Tibial nerve (tissue), 3 donors: Measurements from ENCODE around the gene B4GALNT2.

Experiments
- POLR2A ChIP-seq, 2 donors: fragments of 450-650 bp; IDR thresholded peaks; one replicate each; pipeline ENCODE4 v1.6.1; 2017; ENCODE audit warnings: antibody characterized with exemption in 2 of 2, mild to moderate bottlenecking in 2 of 2, moderate library complexity in 2 of 2
- TF ChIP-seq, protein P1 (sequence below), 5 experiments: fragments of 200-600 bp in 3 of 5; fragments of 450-650 bp in 2 of 5; sonication (generic) in 3 of 5; IDR thresholded peaks; one replicate each; pipeline ENCODE4 v1.5.1; 2016 to 2019; ENCODE audit warnings: antibody characterized with exemption in 5 of 5, mild to moderate bottlenecking in 3 of 5, moderate library complexity in 2 of 5

DNA sequence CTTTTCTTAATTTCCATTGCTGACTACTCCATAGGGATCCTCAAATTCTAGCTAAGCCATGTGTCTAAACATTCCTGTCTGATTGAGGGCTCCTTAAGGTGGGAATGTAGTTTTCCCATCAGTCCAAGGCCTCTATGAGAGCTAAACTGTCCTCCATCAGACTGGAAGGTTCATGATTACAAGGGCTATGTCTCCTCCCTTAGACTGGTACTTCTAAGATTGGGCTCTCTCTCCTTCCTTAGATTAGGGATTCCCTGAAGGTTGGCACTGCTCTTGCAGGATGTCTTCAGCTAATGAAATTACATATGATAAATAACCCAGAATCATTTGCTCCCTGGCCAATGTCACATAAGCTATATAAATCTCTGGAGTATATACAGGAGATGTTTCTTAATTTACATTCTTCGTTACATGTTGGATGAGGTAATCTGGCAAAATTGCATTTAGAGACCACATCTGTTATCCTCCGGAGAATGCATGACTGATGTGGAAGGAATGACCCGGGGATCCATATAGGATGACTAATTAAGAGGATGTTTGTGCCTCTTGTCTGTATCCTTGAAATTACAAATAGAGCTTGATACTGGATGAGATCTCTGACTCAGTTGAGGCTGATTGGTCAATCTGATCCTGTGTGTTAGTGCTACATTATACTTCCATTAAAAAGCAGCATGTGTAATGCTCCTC lies 14.2 kb downstream of the B4GALNT2 start:
- TF ChIP-seq, protein P1, sequence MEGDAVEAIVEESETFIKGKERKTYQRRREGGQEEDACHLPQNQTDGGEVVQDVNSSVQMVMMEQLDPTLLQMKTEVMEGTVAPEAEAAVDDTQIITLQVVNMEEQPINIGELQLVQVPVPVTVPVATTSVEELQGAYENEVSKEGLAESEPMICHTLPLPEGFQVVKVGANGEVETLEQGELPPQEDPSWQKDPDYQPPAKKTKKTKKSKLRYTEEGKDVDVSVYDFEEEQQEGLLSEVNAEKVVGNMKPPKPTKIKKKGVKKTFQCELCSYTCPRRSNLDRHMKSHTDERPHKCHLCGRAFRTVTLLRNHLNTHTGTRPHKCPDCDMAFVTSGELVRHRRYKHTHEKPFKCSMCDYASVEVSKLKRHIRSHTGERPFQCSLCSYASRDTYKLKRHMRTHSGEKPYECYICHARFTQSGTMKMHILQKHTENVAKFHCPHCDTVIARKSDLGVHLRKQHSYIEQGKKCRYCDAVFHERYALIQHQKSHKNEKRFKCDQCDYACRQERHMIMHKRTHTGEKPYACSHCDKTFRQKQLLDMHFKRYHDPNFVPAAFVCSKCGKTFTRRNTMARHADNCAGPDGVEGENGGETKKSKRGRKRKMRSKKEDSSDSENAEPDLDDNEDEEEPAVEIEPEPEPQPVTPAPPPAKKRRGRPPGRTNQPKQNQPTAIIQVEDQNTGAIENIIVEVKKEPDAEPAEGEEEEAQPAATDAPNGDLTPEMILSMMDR (IDR thresholded peaks at IDR 0.05): no peak
- TF ChIP-seq POLR2A (IDR thresholded peaks at IDR 0.05): no peak
